ENCODE measurements around the gene CADM4.
"Not testable (repeated sequence)": the region's sequence is repeated elsewhere in the genome, so short reads cannot be mapped to it uniquely, and the experiment has no call there.

CADM4 gene

GRCh38 chr19:43639519-43640423 lies at the start of gene CADM4:
CADM4 (minus strand) TSS chr19:43639850; CDS start chr19:43639790, 60 bp downstream.
- peak; percentile 12 for DNase-seq

- DNase-seq: no peak
These were observed 48.5 kb upstream of the CADM4 start for GRCh38 chr19:43688059-43688701.

GRCh38 chr19:43687660-43687997 lies 48.0 kb upstream of the CADM4 start:
- no peak for DNase-seq

GRCh38 chr19:43684326-43684725 lies 44.7 kb upstream of the CADM4 start:
- no peak for DNase-seq

GRCh38 chr19:43683905-43684304 lies 44.3 kb upstream of the CADM4 start:
- DNase-seq: no peak

- no peak for DNase-seq
These were observed 43.4 kb upstream of the CADM4 start for GRCh38 chr19:43682824-43683661.

GRCh38 chr19:43682269-43682668 lies 42.6 kb upstream of the CADM4 start:
- not testable (repeated sequence) for DNase-seq

GRCh38 chr19:43681821-43682220 lies 42.2 kb upstream of the CADM4 start:
- no peak for DNase-seq

GRCh38 chr19:43678512-43679261 lies 39.0 kb upstream of the CADM4 start:
- DNase-seq: no peak

GRCh38 chr19:43675906-43676305 lies 36.3 kb upstream of the CADM4 start:
- no peak for DNase-seq

GRCh38 chr19:43675269-43675879 lies 35.7 kb upstream of the CADM4 start:
- DNase-seq: peak; percentile 88

- no peak for DNase-seq
These were observed 34.9 kb upstream of the CADM4 start for GRCh38 chr19:43674596-43674995.

- no peak for DNase-seq
These were observed 34.5 kb upstream of the CADM4 start for GRCh38 chr19:43674183-43674582.

GRCh38 chr19:43673637-43674036 lies 34.0 kb upstream of the CADM4 start:
- DNase-seq: no peak

GRCh38 chr19:43672061-43672679 lies 32.5 kb upstream of the CADM4 start:
- no peak for DNase-seq

GRCh38 chr19:43668406-43669109 lies 28.9 kb upstream of the CADM4 start:
- peak; percentile 100 for DNase-seq

- DNase-seq: peak; percentile 76
These were observed 28.3 kb upstream of the CADM4 start for GRCh38 chr19:43667876-43668405.

- no peak for DNase-seq
These were observed 27.7 kb upstream of the CADM4 start for GRCh38 chr19:43667126-43667875.

- no peak for DNase-seq
These were observed 24.4 kb upstream of the CADM4 start for GRCh38 chr19:43664018-43664417.

- no peak for DNase-seq
These were observed 22.8 kb upstream of the CADM4 start for GRCh38 chr19:43662487-43662886.

Data from NCI-H2029 (cell line).